ENCODE data around the gene HAGHL.
"Not testable (repeated sequence)": the region's sequence is repeated elsewhere in the genome, so short reads cannot be mapped to it uniquely, and the experiment has no call there.

DNA sequence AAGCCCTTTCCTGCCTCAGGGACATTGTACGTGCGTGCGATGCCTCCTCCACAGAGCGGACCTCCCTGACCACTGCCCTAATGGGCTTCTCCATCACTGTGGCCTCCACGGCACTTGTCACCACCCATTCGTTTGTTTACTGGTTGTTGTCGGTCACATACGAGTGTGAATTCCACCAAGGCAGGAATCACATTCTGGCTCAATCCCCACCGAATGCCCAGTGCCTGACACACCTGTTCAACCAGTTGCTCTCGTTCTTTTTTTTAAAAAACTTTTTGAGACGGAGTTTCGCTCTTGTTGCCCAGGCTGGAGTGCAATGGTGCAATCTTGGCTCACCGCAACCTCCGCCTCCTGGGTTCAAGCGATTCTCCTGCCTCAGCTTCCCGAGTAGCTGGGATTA lies 35.7 kb upstream of the HAGHL start:
- TF ChIP-seq, protein P1, sequence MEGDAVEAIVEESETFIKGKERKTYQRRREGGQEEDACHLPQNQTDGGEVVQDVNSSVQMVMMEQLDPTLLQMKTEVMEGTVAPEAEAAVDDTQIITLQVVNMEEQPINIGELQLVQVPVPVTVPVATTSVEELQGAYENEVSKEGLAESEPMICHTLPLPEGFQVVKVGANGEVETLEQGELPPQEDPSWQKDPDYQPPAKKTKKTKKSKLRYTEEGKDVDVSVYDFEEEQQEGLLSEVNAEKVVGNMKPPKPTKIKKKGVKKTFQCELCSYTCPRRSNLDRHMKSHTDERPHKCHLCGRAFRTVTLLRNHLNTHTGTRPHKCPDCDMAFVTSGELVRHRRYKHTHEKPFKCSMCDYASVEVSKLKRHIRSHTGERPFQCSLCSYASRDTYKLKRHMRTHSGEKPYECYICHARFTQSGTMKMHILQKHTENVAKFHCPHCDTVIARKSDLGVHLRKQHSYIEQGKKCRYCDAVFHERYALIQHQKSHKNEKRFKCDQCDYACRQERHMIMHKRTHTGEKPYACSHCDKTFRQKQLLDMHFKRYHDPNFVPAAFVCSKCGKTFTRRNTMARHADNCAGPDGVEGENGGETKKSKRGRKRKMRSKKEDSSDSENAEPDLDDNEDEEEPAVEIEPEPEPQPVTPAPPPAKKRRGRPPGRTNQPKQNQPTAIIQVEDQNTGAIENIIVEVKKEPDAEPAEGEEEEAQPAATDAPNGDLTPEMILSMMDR (conservative IDR thresholded peaks at IDR 0.05; ENCODE audit: low read depth in 2 of 2) = not testable (repeated sequence)
- TF ChIP-seq POLR2AphosphoS5 (IDR thresholded peaks at IDR 0.05; ENCODE audit: low read depth); EZH2 (IDR thresholded peaks at IDR 0.05; ENCODE audit: low read depth, unreplicated experiment); EZH2phosphoT487 (IDR thresholded peaks at IDR 0.05; ENCODE audit: unreplicated experiment); STAT1 (IDR thresholded peaks at IDR 0.05; ENCODE audit: unreplicated experiment); CREB1 (CRISPR knock-in tag; IDR thresholded peaks at IDR 0.05; ENCODE audit: low read depth); ZNF114 (CRISPR knock-in tag; IDR thresholded peaks at IDR 0.05); JUNB (IDR thresholded peaks at IDR 0.05; ENCODE audit: unreplicated experiment); NANOG (IDR thresholded peaks at IDR 0.05; ENCODE audit: borderline replicate concordance); ZNF331 (CRISPR knock-in tag; IDR thresholded peaks at IDR 0.05; ENCODE audit: low read depth): not testable (repeated sequence)
- TF ChIP-seq, protein P2, sequence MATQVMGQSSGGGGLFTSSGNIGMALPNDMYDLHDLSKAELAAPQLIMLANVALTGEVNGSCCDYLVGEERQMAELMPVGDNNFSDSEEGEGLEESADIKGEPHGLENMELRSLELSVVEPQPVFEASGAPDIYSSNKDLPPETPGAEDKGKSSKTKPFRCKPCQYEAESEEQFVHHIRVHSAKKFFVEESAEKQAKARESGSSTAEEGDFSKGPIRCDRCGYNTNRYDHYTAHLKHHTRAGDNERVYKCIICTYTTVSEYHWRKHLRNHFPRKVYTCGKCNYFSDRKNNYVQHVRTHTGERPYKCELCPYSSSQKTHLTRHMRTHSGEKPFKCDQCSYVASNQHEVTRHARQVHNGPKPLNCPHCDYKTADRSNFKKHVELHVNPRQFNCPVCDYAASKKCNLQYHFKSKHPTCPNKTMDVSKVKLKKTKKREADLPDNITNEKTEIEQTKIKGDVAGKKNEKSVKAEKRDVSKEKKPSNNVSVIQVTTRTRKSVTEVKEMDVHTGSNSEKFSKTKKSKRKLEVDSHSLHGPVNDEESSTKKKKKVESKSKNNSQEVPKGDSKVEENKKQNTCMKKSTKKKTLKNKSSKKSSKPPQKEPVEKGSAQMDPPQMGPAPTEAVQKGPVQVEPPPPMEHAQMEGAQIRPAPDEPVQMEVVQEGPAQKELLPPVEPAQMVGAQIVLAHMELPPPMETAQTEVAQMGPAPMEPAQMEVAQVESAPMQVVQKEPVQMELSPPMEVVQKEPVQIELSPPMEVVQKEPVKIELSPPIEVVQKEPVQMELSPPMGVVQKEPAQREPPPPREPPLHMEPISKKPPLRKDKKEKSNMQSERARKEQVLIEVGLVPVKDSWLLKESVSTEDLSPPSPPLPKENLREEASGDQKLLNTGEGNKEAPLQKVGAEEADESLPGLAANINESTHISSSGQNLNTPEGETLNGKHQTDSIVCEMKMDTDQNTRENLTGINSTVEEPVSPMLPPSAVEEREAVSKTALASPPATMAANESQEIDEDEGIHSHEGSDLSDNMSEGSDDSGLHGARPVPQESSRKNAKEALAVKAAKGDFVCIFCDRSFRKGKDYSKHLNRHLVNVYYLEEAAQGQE (IDR thresholded peaks at IDR 0.05; ENCODE audit: unreplicated experiment) = not testable (repeated sequence)
- TF ChIP-seq, protein P3, sequence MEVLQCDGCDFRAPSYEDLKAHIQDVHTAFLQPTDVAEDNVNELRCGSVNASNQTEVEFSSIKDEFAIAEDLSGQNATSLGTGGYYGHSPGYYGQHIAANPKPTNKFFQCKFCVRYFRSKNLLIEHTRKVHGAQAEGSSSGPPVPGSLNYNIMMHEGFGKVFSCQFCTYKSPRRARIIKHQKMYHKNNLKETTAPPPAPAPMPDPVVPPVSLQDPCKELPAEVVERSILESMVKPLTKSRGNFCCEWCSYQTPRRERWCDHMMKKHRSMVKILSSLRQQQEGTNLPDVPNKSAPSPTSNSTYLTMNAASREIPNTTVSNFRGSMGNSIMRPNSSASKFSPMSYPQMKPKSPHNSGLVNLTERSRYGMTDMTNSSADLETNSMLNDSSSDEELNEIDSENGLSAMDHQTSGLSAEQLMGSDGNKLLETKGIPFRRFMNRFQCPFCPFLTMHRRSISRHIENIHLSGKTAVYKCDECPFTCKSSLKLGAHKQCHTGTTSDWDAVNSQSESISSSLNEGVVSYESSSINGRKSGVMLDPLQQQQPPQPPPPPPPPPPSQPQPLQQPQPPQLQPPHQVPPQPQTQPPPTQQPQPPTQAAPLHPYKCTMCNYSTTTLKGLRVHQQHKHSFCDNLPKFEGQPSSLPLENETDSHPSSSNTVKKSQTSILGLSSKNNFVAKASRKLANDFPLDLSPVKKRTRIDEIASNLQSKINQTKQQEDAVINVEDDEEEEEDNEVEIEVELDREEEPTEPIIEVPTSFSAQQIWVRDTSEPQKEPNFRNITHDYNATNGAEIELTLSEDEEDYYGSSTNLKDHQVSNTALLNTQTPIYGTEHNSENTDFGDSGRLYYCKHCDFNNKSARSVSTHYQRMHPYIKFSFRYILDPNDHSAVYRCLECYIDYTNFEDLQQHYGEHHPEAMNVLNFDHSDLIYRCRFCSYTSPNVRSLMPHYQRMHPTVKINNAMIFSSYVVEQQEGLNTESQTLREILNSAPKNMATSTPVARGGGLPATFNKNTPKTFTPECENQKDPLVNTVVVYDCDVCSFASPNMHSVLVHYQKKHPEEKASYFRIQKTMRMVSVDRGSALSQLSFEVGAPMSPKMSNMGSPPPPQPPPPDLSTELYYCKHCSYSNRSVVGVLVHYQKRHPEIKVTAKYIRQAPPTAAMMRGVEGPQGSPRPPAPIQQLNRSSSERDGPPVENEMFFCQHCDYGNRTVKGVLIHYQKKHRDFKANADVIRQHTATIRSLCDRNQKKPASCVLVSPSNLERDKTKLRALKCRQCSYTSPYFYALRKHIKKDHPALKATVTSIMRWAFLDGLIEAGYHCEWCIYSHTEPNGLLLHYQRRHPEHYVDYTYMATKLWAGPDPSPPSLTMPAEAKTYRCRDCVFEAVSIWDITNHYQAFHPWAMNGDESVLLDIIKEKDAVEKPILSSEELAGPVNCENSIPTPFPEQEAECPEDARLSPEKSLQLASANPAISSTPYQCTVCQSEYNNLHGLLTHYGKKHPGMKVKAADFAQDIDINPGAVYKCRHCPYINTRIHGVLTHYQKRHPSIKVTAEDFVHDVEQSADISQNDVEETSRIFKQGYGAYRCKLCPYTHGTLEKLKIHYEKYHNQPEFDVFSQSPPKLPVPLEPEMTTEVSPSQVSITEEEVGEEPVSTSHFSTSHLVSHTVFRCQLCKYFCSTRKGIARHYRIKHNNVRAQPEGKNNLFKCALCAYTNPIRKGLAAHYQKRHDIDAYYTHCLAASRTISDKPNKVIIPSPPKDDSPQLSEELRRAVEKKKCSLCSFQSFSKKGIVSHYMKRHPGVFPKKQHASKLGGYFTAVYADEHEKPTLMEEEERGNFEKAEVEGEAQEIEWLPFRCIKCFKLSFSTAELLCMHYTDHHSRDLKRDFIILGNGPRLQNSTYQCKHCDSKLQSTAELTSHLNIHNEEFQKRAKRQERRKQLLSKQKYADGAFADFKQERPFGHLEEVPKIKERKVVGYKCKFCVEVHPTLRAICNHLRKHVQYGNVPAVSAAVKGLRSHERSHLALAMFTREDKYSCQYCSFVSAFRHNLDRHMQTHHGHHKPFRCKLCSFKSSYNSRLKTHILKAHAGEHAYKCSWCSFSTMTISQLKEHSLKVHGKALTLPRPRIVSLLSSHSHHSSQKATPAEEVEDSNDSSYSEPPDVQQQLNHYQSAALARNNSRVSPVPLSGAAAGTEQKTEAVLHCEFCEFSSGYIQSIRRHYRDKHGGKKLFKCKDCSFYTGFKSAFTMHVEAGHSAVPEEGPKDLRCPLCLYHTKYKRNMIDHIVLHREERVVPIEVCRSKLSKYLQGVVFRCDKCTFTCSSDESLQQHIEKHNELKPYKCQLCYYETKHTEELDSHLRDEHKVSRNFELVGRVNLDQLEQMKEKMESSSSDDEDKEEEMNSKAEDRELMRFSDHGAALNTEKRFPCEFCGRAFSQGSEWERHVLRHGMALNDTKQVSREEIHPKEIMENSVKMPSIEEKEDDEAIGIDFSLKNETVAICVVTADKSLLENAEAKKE (CRISPR knock-in tag; IDR thresholded peaks at IDR 0.05) = not testable (repeated sequence)
- TF ChIP-seq, protein P4, sequence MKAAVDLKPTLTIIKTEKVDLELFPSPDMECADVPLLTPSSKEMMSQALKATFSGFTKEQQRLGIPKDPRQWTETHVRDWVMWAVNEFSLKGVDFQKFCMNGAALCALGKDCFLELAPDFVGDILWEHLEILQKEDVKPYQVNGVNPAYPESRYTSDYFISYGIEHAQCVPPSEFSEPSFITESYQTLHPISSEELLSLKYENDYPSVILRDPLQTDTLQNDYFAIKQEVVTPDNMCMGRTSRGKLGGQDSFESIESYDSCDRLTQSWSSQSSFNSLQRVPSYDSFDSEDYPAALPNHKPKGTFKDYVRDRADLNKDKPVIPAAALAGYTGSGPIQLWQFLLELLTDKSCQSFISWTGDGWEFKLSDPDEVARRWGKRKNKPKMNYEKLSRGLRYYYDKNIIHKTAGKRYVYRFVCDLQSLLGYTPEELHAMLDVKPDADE (IDR thresholded peaks at IDR 0.05) = not testable (repeated sequence)
